DMS114 treated with DMSO at 0.1 percent for 48 hours (cell line): ENCODE data around the gene ATAD3B.

Experiments
- DNase-seq: peaks from one replicate; lab custom pipeline; 2025; ENCODE audit not compliant: unreplicated experiment; lab: John Stamatoyannopoulos, UW

The ATAD3B gene

GRCh38 chr1:1542766-1543705, 71.5 kb downstream of the ATAD3B start:
- DNase-seq = no peak

- no peak for DNase-seq
Measured at GRCh38 chr1:1543706-1544099, 72.1 kb downstream of the ATAD3B start.

GRCh38 chr1:1544544-1544943, 73.0 kb downstream of the ATAD3B start:
- no peak for DNase-seq
